HCT116 (cell line): ENCODE measurements around the gene PRKX. TPM values are rescaled to one million over a fixed set of nuclear protein-coding genes. Genes with fewer than 3 reads are reported as not detected.

Experiments
- ATAC-seq: fragments of 200-7000 bp; cut with Tn5 transposase; 2 replicates; pipeline ENCODE4 v1.9.1; 2020; ENCODE audit warnings: mild to moderate bottlenecking, moderate library complexity
- BruUV-seq: library from RNA; stranded (reverse); fragments of 400-500 nt; replicated peaks from 2 replicates; lab custom pipeline; 2021; lab: Mats Ljungman, UMichigan
- CTCF ChIA-PET: fragments of 300-600 bp; sonication (Branson Sonifier 250); formaldehyde crosslinking; loops from one replicate; lab custom pipeline; 2021; ENCODE audit warnings: antibody characterized with exemption; lab: Charles Lee
- POLR2A ChIA-PET: fragments of 300-600, 350-600 bp; sonication (Branson Sonifier 250); formaldehyde crosslinking; loops from one replicate; lab custom pipeline; 2021; ENCODE audit warnings: antibody characterized with exemption; lab: Charles Lee
- RAD21 ChIA-PET, 2 experiments: fragments of 300-600 bp; sonication (Branson Sonifier 250); formaldehyde crosslinking; loops; one replicate each; lab custom pipeline; 2023; ENCODE audit warnings: low total read pairs in 2 of 2; ENCODE audit not compliant: uncharacterized antibody in 2 of 2, unreplicated experiment in 2 of 2, low non-redundant PET in 1 of 2; lab: Charles Lee
- DNase-seq: peaks from one replicate; pipeline ENCODE4 v3.0.0-alpha.2; 2010; ENCODE audit warnings: low read depth, low spot score
- H2AFZ ChIP-seq: fragments of 200-600 bp; shearing (Covaris generic), sonication (generic); 2 replicates; pipeline ENCODE4 v1.6.1; 2017; ENCODE audit warnings: low read depth, mixed run types, mixed read lengths, antibody characterized with exemption, low read length; ENCODE audit not compliant: poor library complexity, severe bottlenecking
- H3K27ac ChIP-seq: 2 replicates; pipeline ENCODE4 v1.5.1; 2012; ENCODE audit warnings: low read depth, low read length
- H3K27me3 ChIP-seq: fragments of 200-600 bp; sonication (generic); 2 replicates; pipeline ENCODE4 v1.6.1; 2016; ENCODE audit warnings: mixed run types, low read length, mixed read lengths; ENCODE audit not compliant: insufficient read depth
- H3K36me3 ChIP-seq, 2 experiments: fragments of 200-500 bp in 1 of 2; fragments of 200-600 bp in 1 of 2; sonication (Bioruptor generic) in 1 of 2; sonication (generic) in 1 of 2; 2 replicates each; pipeline versions ENCODE4 v1.5.1 to v1.6.1; 2014 to 2016; ENCODE audit warnings: low read length in 2 of 2, inconsistent platforms in 1 of 2, mixed read lengths in 1 of 2, mixed run types in 1 of 2; ENCODE audit not compliant: insufficient read depth in 2 of 2, control insufficient read depth in 1 of 2
- H3K4me1 ChIP-seq, 2 experiments: fragments of 200-600 bp in 1 of 2; sonication (generic) in 1 of 2; 2 replicates each; pipeline versions ENCODE4 v1.5.1 to v1.6.1; 2012 to 2017; ENCODE audit warnings: low read length in 2 of 2, inconsistent platforms in 1 of 2, mild to moderate bottlenecking in 1 of 2, mixed read lengths in 1 of 2, mixed run types in 1 of 2, moderate library complexity in 1 of 2; ENCODE audit not compliant: insufficient read depth in 2 of 2, control insufficient read depth in 1 of 2
- H3K4me2 ChIP-seq: fragments of 200-600 bp; sonication (generic); 2 replicates; pipeline ENCODE4 v1.6.1; 2017; ENCODE audit warnings: mixed run types, low read length, mixed read lengths
- H3K4me3 ChIP-seq, 2 experiments: fragments of 200-600 bp in 1 of 2; sonication (generic) in 1 of 2; replicated peaks in 1 of 2; 2 replicates each; pipeline ENCODE4 v1.5.1; 2011 to 2016; ENCODE audit warnings: low read length in 2 of 2, control low read depth in 1 of 2, low read depth in 1 of 2, mild to moderate bottlenecking in 1 of 2, mixed read lengths in 1 of 2, mixed run types in 1 of 2
- H3K79me2 ChIP-seq: fragments of 200-600 bp; sonication (generic); 2 replicates; pipeline ENCODE4 v1.6.1; 2017; ENCODE audit warnings: mild to moderate bottlenecking, mixed run types, low read length, moderate library complexity, mixed read lengths; ENCODE audit not compliant: insufficient read depth
- H3K9ac ChIP-seq: fragments of 200-600 bp; sonication (generic); 2 replicates; pipeline ENCODE4 v1.6.1; 2016; ENCODE audit warnings: low read length, mixed read lengths
- H3K9me2 ChIP-seq: fragments of 200-600 bp; sonication (generic), shearing (Covaris generic); 2 replicates; pipeline ENCODE4 v1.6.1; 2017; ENCODE audit warnings: mixed run types, mild to moderate bottlenecking, moderate library complexity; ENCODE audit not compliant: insufficient read depth
- H3K9me3 ChIP-seq, 2 experiments: fragments of 200-500 bp in 1 of 2; fragments of 200-600 bp in 1 of 2; sonication (Bioruptor generic) in 1 of 2; sonication (generic) in 1 of 2; 2 replicates each; pipeline ENCODE4 v1.6.1; 2014 to 2017; ENCODE audit warnings: low read length in 2 of 2, mixed read lengths in 2 of 2, inconsistent platforms in 1 of 2, low read depth in 1 of 2, mild to moderate bottlenecking in 1 of 2, mixed run types in 1 of 2, moderate library complexity in 1 of 2; ENCODE audit not compliant: control insufficient read depth in 1 of 2, insufficient read depth in 1 of 2
- H4K20me1 ChIP-seq: fragments of 200-600 bp; sonication (generic), shearing (Covaris generic); 2 replicates; pipeline ENCODE4 v1.6.1; 2017; ENCODE audit warnings: mixed run types, mild to moderate bottlenecking, moderate library complexity; ENCODE audit not compliant: insufficient read depth
- ATF3 ChIP-seq: IDR thresholded peaks from 2 replicates; pipeline ENCODE4 v1.6.1; 2012
- CBX3 ChIP-seq: IDR thresholded peaks from 2 replicates; pipeline ENCODE4 v1.6.1; 2012; ENCODE audit warnings: low read depth
- CEBPB ChIP-seq: IDR thresholded peaks from 2 replicates; pipeline ENCODE4 v1.6.1; 2012; ENCODE audit warnings: low read depth
- EZH2 ChIP-seq: fragments of 200-600 bp; sonication (generic); IDR thresholded peaks from 2 replicates; pipeline ENCODE4 v1.6.1; 2017; ENCODE audit warnings: antibody characterized with exemption, mixed run types
- EZH2phosphoT487 ChIP-seq: fragments of 200-600 bp; IDR thresholded peaks from 2 replicates; pipeline ENCODE4 v1.6.1; 2018; ENCODE audit warnings: antibody characterized with exemption, borderline replicate concordance
- POLR2AphosphoS5 ChIP-seq: IDR thresholded peaks from 2 replicates; pipeline ENCODE4 v1.6.1; 2011; ENCODE audit warnings: mild to moderate bottlenecking, low read depth, low read length, moderate library complexity
- RAD21 ChIP-seq: IDR thresholded peaks from 2 replicates; pipeline ENCODE4 v1.6.1; 2012; ENCODE audit warnings: low read depth, mild to moderate bottlenecking
- REST ChIP-seq: IDR thresholded peaks from 2 replicates; pipeline ENCODE4 v1.6.1; 2012; ENCODE audit warnings: low read depth
- SIN3A ChIP-seq: IDR thresholded peaks from 2 replicates; pipeline ENCODE4 v1.6.1; 2012; ENCODE audit warnings: low read depth
- SP1 ChIP-seq: IDR thresholded peaks from 2 replicates; pipeline ENCODE4 v1.6.1; 2012; ENCODE audit warnings: low read depth
- TCF7L2 ChIP-seq: IDR thresholded peaks from 2 replicates; pipeline ENCODE4 v1.7.0; 2011; ENCODE audit warnings: borderline replicate concordance, inconsistent platforms; ENCODE audit not compliant: insufficient read depth, insufficient read length; ENCODE audit errors: extremely low read depth
- YY1 ChIP-seq: IDR thresholded peaks from 2 replicates; pipeline ENCODE4 v1.6.1; 2011; ENCODE audit warnings: low read length, low read depth, moderate library complexity, mild to moderate bottlenecking; ENCODE audit not compliant: insufficient replicate concordance; ENCODE audit errors: extremely low read depth
- intact Hi-C: fragments of 100-400 bp; cut with micrococcal nuclease; formaldehyde crosslinking; loops from 2 replicates; pipeline ENCODE4 v1.10.0; 2022
- total RNA-seq: library from RNA; stranded (reverse); gene quantifications from one replicate; pipeline ENCODE4 v1.2.1, GENCODE V29; 2021; ENCODE audit not compliant: unreplicated experiment

Gene PRKX
- total RNA-seq, 1 experiment from 2014 or later = 26.7 TPM

GRCh38 chrX:3748052-3748559 lies 34.7 kb upstream of the PRKX start:
- no TSS peak for BruUV-seq
- CTCF ChIA-PET = no interaction called here
- POLR2A ChIA-PET = no interaction called here
- no peaks in the 10 kb centered on the region for H3K9me3 ChIP-seq
- TF ChIP-seq CBX3 (no peak), REST (no peak)
- no peaks in the 10 kb centered on the region for H4K20me1 ChIP-seq
- no peaks in the 10 kb centered on the region for H3K9me2 ChIP-seq
- no peak for DNase-seq
- no peak overlapping the region for H2AFZ ChIP-seq
- H3K4me1 ChIP-seq = no peaks in the 10 kb centered on the region
- no peaks in the 10 kb centered on the region for H3K27me3 ChIP-seq
- intact Hi-C loops = no loop called here
- H3K4me3 ChIP-seq = no peak overlapping the region
- H3K4me2 ChIP-seq = no peak overlapping the region
- H3K79me2 ChIP-seq = no peaks in the 10 kb centered on the region
- no peak overlapping the region for H3K9ac ChIP-seq
- no peak for ATAC-seq
- H3K27ac ChIP-seq = no peak overlapping the region
- RAD21 ChIA-PET = no interaction called here
- no peaks in the 10 kb centered on the region for H3K36me3 ChIP-seq

GRCh38 chrX:3743801-3744439 lies 30.5 kb upstream of the PRKX start:
- H3K9ac ChIP-seq = no peak overlapping the region
- ChIA-PET CTCF (no interaction called here), RAD21 (no interaction called here), POLR2A (no interaction called here)
- no TSS peak for BruUV-seq
- no peaks in the 10 kb centered on the region for H4K20me1 ChIP-seq
- H3K9me3 ChIP-seq = no peaks in the 10 kb centered on the region
- H3K4me1 ChIP-seq = no peaks in the 10 kb centered on the region
- no peaks in the 10 kb centered on the region for H3K27me3 ChIP-seq
- no peak for TF ChIP-seq EZH2phosphoT487
- TF ChIP-seq EZH2 = no peak
- TF ChIP-seq CEBPB = no peak
- TF ChIP-seq TCF7L2 = no peak
- TF ChIP-seq YY1 = no peak
- no peak for TF ChIP-seq POLR2AphosphoS5
- no peak for TF ChIP-seq RAD21
- no peak for TF ChIP-seq ATF3
- no peak for TF ChIP-seq SP1
- no peak for TF ChIP-seq SIN3A
- no peak overlapping the region for H3K27ac ChIP-seq
- intact Hi-C loops = no loop called here
- no peak for ATAC-seq
- no peaks in the 10 kb centered on the region for H3K36me3 ChIP-seq
- no peaks in the 10 kb centered on the region for H3K79me2 ChIP-seq
- no peaks in the 10 kb centered on the region for H3K9me2 ChIP-seq
- no peak overlapping the region for H2AFZ ChIP-seq
- H3K4me3 ChIP-seq = no peak overlapping the region
- DNase-seq = no peak
- no peak overlapping the region for H3K4me2 ChIP-seq
